GM19324 (cell line): ENCODE measurements around the gene SPTLC3.

Experiments
- ATAC-seq: cut with Tn5 transposase; IDR thresholded peaks from one replicate; pipeline ENCODE4 v1.9.1; 2021; ENCODE audit warnings: mild to moderate bottlenecking, moderate library complexity; ENCODE audit not compliant: unreplicated experiment, low FRiP score

Gene SPTLC3

DNA sequence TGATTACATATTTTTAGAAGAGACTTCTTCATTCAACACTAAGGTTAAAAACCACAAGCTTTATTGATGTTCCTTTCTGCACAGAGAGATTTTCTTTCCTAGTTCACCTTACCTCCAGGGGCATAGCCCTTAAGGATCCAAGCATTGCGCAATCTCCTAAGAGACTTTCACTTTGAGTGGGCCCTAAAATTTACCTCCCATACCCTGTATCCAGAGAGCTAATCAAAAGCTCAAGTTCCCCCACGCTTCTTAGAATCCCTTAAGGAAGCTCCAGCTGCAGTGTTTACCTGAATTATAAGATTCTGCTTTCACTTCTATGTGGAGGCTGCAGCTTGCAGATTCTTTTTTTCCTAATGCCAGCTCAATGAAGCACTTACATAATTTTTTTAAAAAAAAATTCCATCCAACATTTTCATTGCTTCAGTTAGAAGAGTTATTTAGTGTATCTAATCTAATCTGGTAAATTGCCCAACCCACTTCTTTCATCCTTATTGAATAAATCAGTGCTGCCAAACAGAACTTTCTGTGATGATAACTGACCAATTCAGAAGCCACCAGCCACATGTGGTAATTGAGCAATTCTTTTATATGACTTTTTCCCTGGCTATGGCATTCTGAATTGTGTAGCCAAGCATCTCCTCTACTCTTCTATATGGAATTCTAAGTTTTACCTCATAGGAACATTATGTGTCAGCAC, 24.6 kb upstream of the SPTLC3 start:
- ATAC-seq = no peak

DNA sequence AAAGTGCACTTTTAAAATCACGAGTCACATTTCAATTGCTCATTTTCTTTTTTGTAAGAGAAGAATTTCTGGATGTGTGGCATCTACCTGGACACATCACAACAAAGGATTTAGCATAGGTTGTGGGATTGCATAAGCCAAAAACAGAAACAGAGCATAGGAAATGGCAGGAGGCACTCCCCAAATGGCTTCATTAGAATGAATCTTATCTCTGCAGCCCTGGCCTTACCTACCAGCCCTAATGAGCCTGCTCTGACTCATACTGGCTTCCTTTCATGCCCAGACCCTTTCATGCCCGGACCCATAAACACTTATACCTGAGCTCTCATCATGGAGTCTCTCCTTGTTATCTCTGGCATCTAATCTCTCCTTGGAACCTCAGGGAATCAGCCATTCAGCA, 23.9 kb upstream of the SPTLC3 start:
- ATAC-seq = no peak

DNA sequence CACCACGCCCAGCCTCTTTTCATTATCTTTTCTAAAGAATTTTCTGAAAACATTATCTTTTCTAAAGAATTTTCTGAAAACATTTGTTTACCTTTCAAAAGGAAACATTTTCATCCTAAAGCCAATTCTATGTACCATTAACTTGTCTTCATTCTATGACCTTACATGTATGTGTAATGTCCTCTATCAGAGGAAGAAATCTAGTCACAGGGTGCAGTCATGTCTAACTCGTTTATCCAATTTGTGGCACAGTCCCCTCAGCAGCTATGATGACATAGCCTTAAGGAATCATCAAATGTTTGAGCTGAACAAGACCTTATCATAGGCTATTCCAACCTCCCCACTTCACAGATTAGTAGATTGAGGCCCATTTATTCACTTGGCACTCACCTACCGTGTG, 21.5 kb upstream of the SPTLC3 start:
- no peak for ATAC-seq

DNA sequence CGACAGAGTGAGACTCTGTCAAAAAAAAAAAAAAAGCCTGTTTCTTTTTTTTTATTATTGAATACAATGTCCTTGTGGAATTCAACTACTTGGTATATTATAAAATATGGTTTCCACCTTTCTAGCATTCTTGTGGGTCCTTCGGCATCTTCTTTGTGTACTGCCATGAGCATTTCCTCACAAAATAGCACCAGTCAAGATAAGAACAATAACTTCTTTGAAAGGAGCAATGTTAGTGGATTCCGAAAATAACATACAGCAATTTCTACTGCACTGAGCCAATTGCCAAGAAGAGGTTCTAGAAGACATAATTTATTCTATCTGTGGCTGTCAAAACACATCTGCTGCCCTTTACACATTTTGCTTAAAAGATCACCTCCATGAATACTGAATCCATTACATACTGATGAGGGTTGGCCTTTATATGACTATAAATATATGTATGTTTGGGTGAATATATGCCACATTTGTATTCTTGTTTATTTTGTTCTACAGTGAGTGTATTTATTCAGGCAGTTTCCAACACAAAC, 19.1 kb upstream of the SPTLC3 start:
- ATAC-seq = no peak

DNA sequence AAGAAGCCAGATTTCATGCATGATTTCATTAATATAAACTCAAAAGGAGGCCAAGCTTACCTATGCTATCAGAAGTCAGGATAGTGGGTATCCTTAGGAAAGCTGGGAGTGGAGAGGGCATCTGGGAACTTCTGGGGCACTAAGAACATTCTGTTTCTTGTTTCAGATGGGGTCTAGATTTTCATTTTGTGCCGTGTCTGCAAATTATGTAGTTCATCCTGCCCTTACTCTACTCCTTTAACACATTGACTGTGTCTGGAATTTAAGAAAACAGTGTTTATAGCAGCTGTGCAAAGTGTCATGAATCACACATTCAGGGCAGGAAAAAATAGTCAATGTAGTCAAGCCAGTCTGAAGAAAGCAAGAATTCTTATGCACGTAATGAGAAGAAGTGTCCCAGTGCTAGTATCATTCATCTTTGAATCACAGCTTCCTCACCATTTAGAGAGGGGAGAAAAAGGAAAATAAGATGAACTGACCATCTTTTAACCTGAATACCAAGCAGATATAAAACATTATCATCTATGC, 11.6 kb upstream of the SPTLC3 start:
- no peak for ATAC-seq

DNA sequence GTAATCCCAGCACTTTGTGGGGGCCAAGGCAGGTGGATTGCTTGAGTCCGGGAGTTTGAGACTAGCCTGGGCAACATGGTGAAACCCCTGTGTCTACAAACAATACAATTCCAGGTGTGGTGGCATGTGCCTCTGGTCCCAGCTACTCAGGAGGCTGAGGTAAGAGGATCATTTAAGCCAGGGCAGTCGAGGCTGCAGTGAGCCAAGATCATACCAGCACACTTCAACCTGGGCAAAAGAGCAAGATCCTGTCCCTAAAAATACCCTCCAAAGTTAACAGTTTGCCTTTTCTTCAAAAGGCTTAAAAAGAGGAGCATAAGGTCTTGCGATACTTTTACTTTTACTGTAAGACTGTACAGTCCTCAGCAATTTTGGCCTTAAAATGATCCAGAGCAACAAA, 10.7 kb upstream of the SPTLC3 start:
- ATAC-seq = no peak

DNA sequence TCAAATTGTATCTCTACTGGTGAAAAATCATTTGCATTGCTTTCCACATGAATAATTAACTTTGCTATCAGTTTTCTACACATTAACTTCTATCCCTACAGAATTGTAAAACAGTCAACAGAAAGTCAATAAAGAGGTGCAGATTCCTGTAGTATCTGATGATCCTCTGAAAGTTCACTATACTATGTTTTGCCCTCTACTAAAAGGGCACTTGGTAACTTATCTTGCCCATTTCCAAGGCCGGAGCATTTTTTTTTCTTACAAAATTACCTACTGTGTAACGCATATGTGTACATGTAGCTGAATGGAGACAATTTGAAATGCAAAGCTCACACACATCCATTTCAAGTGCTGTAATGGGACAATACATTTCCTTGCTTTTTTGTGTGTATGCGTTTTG, 9.6 kb upstream of the SPTLC3 start:
- no peak for ATAC-seq

DNA sequence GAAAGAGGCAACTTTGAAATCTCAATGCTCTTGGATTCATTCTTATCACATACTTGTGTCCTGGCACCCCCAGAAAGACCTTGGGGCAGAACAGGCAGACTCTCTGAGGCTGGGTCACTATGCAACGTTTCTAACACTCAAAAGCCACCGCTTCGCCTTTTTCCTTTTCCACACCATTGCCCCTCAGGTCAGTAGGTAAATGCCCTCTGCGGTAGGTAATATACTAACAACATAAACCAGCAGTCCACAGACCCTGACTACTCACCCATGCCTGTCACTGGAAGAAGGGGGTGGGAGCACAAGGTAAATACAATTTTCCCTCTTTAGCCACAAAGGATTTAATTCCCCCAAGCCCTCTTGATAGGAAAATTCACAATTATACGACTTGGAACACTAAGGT, 6.5 kb upstream of the SPTLC3 start:
- no peak for ATAC-seq

DNA sequence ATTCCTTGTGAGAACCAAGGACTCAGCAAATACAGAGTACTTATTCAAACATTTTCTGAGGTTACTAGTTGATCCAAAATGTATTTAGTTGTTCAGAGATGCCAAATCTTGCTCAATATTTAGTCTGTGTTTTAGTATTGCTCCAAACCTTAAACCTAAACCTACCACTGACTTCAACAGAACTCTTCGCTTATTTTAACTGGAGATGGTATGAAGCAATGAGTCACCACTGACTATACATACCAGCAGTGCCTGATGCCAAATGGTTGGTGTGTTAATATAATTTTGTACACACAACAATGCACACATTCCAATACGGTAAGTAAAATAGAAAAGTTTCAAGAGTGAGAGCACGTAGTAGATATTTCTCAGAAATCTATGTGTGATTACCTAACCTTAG, 1.9 kb upstream of the SPTLC3 start:
- ATAC-seq = no peak

DNA sequence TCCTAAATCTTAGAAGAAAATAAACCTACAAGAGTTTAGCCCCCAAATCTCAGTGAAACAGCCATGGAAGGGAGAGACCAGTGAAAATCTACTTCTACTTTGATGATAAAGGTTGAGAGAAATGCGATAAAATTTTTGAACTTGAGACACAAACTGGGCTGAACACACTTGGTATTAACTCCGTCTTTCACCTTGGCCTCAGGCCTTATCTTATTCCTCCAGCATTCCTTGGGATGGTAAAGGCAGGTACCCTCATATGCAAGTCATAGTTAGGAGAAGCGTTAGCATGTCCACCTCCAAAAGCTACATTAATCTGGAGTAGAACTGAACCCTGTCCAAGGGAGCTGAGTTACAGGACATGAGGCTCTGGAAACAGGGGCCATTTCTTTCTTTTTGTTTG, 1.2 kb upstream of the SPTLC3 start:
- no peak for ATAC-seq

DNA sequence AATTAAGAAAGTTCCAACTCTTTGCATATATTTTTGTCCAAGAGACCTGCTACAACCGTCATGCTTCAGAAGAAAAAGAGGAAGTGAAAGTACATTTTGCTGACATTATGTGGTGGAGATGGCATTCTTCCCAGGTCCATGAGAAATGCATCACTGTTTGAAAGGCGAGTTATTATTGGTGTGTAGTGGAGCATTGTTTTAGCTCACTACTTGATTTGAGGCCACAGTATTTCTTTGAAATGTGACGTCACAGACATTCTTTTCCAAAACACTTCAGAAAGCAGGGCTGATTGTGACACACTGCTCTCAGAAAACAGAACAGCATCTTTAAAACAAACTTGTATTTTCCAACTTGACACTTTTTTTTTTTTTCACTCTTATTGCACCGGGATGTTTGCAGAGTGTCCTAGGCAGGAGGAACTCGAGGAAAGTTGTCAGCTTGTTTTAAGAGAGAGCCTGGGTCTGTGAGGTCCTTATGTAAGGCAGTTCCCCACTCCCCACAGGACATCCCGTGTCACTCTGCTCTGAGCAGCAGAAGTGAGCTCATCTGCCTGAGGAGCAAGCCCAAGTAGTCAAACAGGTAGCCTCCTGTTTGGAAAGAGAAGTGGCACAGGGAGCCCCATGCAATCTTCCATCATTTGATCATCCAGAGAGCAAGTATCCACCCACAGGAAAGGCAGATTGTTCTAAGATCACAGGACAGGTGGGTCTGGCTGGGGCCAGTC, 1.1 kb downstream of the SPTLC3 start:
- ATAC-seq = peak; percentile 77

DNA sequence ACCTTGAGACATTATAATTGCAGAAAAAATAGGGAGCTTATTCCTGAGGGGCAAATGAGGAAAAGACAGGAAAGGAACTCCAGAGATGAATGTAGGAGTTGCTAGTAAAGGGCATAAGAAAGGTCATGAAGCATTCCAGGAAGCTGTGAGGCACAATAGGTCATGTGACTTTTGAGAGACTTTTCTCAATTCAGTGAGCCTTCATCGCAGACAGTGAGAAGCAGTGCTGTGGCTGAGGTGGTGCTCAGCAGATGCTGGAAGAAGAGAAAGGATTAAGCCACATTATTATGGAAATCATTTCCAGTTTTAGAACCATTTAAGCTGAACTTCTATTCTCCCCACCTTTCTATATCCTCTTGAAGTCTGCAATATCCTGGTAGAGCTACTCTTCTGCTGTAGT, 4.1 kb downstream of the SPTLC3 start:
- no peak for ATAC-seq

DNA sequence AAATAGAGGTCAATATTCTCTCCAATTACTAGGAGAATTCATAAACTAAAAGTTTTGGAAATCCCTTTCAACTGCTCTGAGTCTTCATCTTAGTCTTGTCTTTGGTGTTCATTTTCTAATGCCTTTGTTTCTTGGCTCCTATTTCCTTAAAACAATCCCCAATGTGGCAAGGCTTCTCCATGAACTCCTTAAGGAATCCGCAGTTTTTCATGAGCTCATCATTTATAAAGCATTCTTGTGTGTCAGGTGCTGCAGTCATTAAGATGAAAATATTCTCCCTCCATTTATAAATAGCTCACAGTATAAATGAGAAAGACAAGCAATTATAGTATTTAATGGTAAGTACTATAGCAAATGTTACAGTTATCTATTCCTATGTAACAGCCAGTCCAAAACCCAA, 4.6 kb downstream of the SPTLC3 start:
- no peak for ATAC-seq

DNA sequence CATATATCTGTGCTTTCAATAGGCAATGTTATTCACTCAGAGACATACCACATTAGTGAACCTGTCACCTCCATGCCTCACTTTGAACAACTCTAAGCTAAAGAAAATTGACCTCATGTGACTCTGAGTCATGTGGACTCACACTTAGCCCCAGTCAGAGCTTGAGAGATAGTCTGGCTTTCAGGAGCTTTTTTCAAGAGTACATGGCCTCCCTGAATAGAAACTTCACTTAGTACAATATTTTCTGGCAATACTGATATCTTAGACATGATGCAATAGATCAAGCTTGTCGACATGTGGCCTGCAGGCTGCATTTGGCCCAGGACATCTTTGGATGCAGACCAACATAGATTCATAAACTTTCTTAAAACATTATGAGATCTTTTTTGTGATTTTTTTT, 8.5 kb downstream of the SPTLC3 start:
- no peak for ATAC-seq

DNA sequence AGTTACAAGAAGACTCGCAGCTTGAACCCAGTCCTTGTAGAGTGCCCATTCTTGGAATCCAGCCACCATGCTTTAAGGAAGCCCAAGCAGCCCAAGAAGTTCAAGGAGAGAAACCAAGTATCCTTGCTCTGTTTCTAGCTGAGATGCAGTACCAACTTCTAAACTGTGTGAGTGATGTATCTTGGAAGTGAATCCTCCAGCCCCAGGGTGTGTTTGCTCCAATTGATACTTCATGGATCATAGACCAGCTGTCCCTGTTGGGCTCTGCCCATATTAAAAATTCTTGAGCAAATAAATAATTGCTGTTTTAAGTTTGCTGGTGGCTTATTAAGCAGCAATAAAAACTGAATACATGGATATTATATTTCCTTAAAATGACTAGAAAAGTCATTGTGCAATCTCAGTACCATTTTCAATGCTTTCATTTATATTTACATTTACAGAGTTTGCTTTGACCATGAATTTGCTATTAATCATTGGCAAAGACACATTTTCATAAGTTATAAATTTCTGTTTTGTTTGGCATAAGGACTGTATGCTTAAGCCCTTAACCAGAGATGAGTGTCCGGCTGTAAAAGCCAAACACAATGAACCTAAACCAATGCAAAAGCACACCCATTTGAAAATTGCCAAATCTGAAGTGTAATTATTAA, 9.2 kb downstream of the SPTLC3 start:
- no peak for ATAC-seq

DNA sequence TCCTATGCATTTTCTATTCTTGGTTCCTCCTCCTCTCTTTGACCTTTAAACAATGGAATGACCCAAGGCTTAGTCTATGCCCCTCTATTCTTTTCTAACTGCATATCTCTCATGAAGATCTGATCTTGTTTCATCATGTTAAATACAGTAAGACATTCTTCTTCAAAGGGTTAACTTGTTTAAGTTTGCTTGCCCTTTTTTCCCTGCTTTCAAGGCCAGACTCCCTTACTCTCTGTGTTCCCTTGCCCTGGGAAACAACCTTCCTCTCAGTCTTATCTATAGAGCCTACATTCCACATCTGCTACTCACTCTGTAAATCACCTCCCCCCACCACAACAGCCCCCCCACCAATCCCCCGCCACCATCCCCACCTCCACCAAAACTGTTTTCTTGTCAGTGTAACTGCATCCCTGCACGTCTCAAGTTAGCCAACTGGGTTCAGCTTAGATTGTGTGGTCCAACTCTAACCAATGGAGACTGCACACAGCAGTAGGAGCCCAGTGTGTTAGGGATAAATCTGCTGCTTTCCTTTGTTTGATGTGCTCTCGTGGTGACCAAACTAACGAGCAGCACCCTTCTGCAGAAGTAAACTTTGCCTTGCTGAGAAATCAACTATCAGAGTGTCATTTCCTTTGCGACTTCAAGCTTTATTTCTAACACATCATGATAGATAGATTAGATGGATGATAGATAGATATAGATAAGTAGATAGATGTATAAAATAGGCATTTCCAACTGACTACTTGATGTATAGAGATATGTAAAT, 12.6 kb downstream of the SPTLC3 start:
- no peak for ATAC-seq

DNA sequence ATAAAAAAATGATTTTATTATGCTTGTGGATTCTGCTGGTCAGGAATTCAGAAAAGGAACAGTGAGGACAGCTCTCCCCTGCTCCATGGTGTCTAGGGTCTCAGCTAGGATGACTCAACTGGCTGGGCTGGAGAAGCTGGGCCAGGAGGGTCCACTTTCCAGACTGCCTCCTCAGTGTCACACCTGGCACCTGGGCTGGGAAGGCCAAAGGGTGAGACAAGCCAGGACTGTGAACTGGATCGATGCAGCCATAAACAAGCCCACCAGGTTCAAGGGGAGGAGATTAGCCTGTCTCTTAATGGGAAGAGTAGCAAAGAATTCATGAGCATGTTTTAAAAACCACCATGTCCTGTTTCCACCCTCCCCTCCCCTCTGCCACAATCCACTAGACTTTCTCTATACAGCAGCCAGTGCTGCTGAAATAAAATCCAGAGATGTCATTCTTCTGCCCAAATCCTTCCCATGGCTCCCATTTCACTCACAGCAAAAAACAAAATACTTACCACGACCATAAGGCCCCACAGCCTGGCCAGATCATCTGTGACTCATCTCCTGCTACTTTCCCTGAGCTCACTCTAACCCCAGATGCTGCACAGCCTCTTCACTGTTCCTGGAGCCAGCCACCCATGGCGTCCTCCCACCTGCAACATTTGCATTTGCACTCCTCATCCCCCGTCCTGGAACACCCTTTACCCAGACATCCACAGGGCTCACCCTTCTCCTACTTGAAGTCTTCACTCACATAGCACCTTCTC, 13.8 kb downstream of the SPTLC3 start:
- no peak for ATAC-seq

DNA sequence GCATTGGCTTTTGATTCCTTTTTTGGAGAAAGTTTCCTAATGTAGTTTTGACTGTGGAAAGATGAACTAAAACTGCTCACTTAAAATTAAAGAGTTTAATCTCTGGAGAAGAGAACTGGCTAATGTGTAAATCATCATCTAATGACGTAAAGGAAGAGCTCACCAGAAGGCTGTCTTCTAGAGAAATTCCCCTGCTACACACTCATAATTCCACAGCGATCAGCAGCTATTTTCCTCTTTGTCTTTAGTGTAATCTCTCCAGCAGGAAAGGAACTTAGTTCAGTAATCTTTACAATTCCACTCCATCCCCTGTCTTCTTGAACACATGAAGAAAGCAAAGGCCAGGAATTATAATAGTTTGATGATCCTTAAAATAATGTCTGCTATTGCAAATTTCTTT, 15.8 kb downstream of the SPTLC3 start:
- no peak for ATAC-seq

DNA sequence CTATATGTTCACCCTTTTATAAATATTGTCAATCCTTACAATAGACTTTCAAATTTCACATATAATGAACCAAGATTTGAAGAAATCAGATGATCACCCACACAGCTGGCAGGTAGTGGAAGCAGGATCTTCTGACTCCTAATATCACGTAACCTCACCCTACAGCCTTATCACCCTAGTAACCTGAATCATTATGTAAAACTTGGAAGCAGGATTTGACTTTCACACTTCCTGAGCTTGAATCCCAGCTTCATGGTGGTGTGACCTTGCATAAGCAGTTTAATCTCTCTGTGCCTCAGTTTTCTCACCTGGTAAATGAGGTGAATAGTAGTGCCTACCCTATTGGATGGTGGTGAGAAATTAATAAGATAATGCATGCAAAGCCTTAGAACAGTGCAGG, 16.4 kb downstream of the SPTLC3 start:
- ATAC-seq = no peak

DNA sequence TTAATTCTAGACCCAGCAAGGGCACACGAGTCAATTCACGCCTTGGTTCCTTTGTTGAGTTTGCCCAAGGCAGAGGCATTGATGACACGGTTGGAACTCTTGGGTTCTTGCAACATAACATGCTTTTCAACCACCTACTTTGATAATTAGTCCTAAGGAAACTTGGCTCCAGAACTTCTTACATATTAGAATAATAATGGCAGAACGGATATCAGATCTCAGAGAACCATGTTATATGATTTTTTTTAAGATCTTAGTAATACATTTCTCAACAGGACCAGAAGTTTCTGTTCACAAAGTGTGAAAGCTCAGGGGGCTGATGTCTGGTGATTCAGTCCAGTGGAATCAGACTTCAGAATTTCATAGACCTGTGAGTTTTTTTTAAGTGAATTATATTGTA, 19.2 kb downstream of the SPTLC3 start:
- ATAC-seq = no peak
